Posterior cingulate gyrus (tissue), 11 donors: ENCODE measurements around the gene SUSD3.

Experiments used
- DNase-seq, 10 donors: peaks; one replicate each; pipeline versions ENCODE4 v3.0.0 to v3.0.0-alpha.2; 2020 to 2021; ENCODE audit warnings: mixed read lengths in 3 of 10
- intact Hi-C: fragments of 100-400 bp; cut with DNase I; formaldehyde crosslinking; loops from one replicate; pipeline ENCODE4 v1.15.1; 2023

Gene SUSD3

GRCh38 chr9:93066978-93067603 lies 8.6 kb downstream of the SUSD3 start:
- intact Hi-C loops: no loop called here
- no peak for DNase-seq

- intact Hi-C loops: no loop called here
- no peak for DNase-seq
Observed at GRCh38 chr9:93068956-93069355, 10.5 kb downstream of the SUSD3 start.

- intact Hi-C loops: no loop called here
- peak in 2 of 10 donors; percentile 23 to 28 for DNase-seq
Observed at GRCh38 chr9:93071464-93071863, 13.0 kb downstream of the SUSD3 start.

- intact Hi-C loops: no loop called here
- no peak for DNase-seq
Observed at GRCh38 chr9:93072383-93072795, 13.9 kb downstream of the SUSD3 start.

GRCh38 chr9:93076101-93076791 lies 17.7 kb downstream of the SUSD3 start:
- intact Hi-C loops: no loop called here
- DNase-seq: no peak

GRCh38 chr9:93076792-93077128 lies 18.3 kb downstream of the SUSD3 start:
- intact Hi-C loops: no loop called here
- DNase-seq: peak in 1 of 10 donors; percentile 16

- intact Hi-C loops: no loop called here
- DNase-seq: no peak
Observed at GRCh38 chr9:93077367-93077766, 18.9 kb downstream of the SUSD3 start.

- intact Hi-C loops: no loop called here
- peak in 2 of 10 donors; percentile 53 to 55 for DNase-seq
Observed at GRCh38 chr9:93077811-93078210, 19.3 kb downstream of the SUSD3 start.

GRCh38 chr9:93079371-93079770 lies 20.9 kb downstream of the SUSD3 start:
- peak in 3 of 10 donors; percentile 50 to 82 (median 67) for DNase-seq
- intact Hi-C loops: no loop called here

GRCh38 chr9:93080406-93080805 lies 21.9 kb downstream of the SUSD3 start:
- peak in 4 of 10 donors; percentile 1 to 62 (median 54) for DNase-seq
- intact Hi-C loops: no loop called here

- intact Hi-C loops: no loop called here
- DNase-seq: peak in 4 of 10 donors; percentile 8 to 49 (median 46)
Observed at GRCh38 chr9:93081081-93081529, 22.6 kb downstream of the SUSD3 start.

GRCh38 chr9:93081931-93082330 lies 23.4 kb downstream of the SUSD3 start:
- intact Hi-C loops: no loop called here
- no peak for DNase-seq

- intact Hi-C loops: no loop called here
Observed at GRCh38 chr9:93082841-93083411, 24.4 kb downstream of the SUSD3 start.

GRCh38 chr9:93083592-93084470 lies 25.3 kb downstream of the SUSD3 start:
- intact Hi-C loops: no loop called here
- DNase-seq: peak in 4 of 10 donors; percentile 3 to 61 (median 28)

More at GRCh38 chr9:93082841-93083411, 24.4 kb downstream of the SUSD3 start:
- peak in 4 of 10 donors; percentile 3 to 78 (median 33) for DNase-seq

- intact Hi-C loops: no loop called here
- DNase-seq: peak in 4 of 10 donors; percentile 2 to 66 (median 54)
Observed at GRCh38 chr9:93084471-93084881, 26.0 kb downstream of the SUSD3 start.

GRCh38 chr9:93085676-93086075 lies 27.2 kb downstream of the SUSD3 start:
- peak in 3 of 10 donors; percentile 21 to 26 (median 24) for DNase-seq
- intact Hi-C loops: no loop called here

- DNase-seq: peak in 3 of 10 donors; percentile 8 to 22 (median 15)
- intact Hi-C loops: no loop called here
Observed at GRCh38 chr9:93086447-93087224, 28.1 kb downstream of the SUSD3 start.

GRCh38 chr9:93087971-93088655 lies 29.6 kb downstream of the SUSD3 start:
- DNase-seq: peak in 3 of 10 donors; percentile 15 to 65 (median 60)
- intact Hi-C loops: no loop called here

GRCh38 chr9:93088656-93089015 lies 30.1 kb downstream of the SUSD3 start:
- DNase-seq: peak in 3 of 10 donors; percentile 2 to 48 (median 16)
- intact Hi-C loops: no loop called here
